Sigmoid colon (tissue), 7 donors: Measurements from ENCODE around the gene TBCK. TPM values are rescaled to one million over a fixed set of nuclear protein-coding genes. Genes with fewer than 3 reads are reported as not detected.
A peak's percentile ranks its signal among the peaks of the same experiment; 100 is the strongest.

Experiments used
- DNase-seq: peaks from one replicate; pipeline ENCODE4 v3.0.0-alpha.2; 2019
- H3K27ac ChIP-seq, 4 donors: fragments of 200-600 bp; sonication (generic); one replicate each; pipeline ENCODE4 v1.5.1; 2016 to 2019; ENCODE audit warnings: mild to moderate bottlenecking in 1 of 4
- H3K27me3 ChIP-seq, 3 donors: fragments of 200-600 bp; sonication (generic); one replicate each; pipeline ENCODE4 v1.5.1; 2019; ENCODE audit warnings: mild to moderate bottlenecking in 1 of 3
- H3K36me3 ChIP-seq, 4 donors: fragments of 200-600 bp; sonication (generic); one replicate each; pipeline ENCODE4 v1.5.1; 2016 to 2019
- H3K4me1 ChIP-seq, 4 donors: fragments of 200-600 bp; sonication (generic); one replicate each; pipeline ENCODE4 v1.5.1; 2017 to 2019
- H3K4me3 ChIP-seq, 4 donors: fragments of 200-600 bp; sonication (generic); one replicate each; pipeline ENCODE4 v1.5.1; 2017 to 2019; ENCODE audit warnings: mild to moderate bottlenecking in 2 of 4, moderate library complexity in 1 of 4
- H3K9me3 ChIP-seq, 4 donors: fragments of 200-600 bp in 3 of 4; sonication (generic) in 3 of 4; one replicate each; pipeline versions ENCODE4 v1.5.1 to v1.6.1; 2013 to 2019
- EP300 ChIP-seq, 4 donors: sonication (generic); formaldehyde crosslinking; IDR thresholded peaks; one replicate each; pipeline ENCODE4 v1.6.1; 2017; ENCODE audit warnings: antibody characterized with exemption in 4 of 4
- POLR2A ChIP-seq, 2 donors: fragments of 450-650 bp; IDR thresholded peaks; one replicate each; pipeline ENCODE4 v1.6.1; 2016; ENCODE audit warnings: antibody characterized with exemption in 2 of 2, mild to moderate bottlenecking in 2 of 2, moderate library complexity in 2 of 2
- POLR2AphosphoS5 ChIP-seq, 4 donors: sonication (generic); formaldehyde crosslinking; IDR thresholded peaks; one replicate each; pipeline ENCODE4 v1.6.1; 2017; ENCODE audit warnings: antibody characterized with exemption in 4 of 4
- WGBS, 2 donors: extraction: QIAGEN DNeasy Blood & Tissue Kit; methylation state at CpG; one replicate each; pipeline ENCODE4 v1.1.7; 2013; 5-methylcytosine and 5-hydroxymethylcytosine counted together
- intact Hi-C: fragments of 100-400 bp; cut with DNase I; formaldehyde crosslinking; loops from one replicate; pipeline ENCODE4 v1.15.1; 2023
- polyA plus RNA-seq, 3 donors: library from polyadenylated mRNA; stranded (reverse); fragments of 200-250 nt; gene quantifications; one replicate each; pipeline ENCODE4 v1.2.3, GENCODE V29; 2013
- total RNA-seq, 4 donors: library from RNA; depleted of rRNA; stranded (reverse); fragments of >200 nt; gene quantifications; one replicate each; pipeline ENCODE4 v1.1.0, GENCODE V29; 2016
- TF ChIP-seq, protein P1 (sequence below), 4 experiments: fragments of 450-650 bp in 3 of 4; fragments of 200-600 bp in 1 of 4; IDR thresholded peaks; one replicate each; pipeline ENCODE4 v1.5.1; 2016 to 2019; ENCODE audit warnings: antibody characterized with exemption in 4 of 4, mild to moderate bottlenecking in 3 of 4, moderate library complexity in 2 of 4
- donor health status: healthy with polysubstance abuse.
- donor health status: Bipolar disorder and iron deficiency.
- donor health status: healthy.

TBCK gene
- total and polyA plus RNA-seq, 7 donors = 4.8 to 43.5 (median 26.3) TPM

DNA sequence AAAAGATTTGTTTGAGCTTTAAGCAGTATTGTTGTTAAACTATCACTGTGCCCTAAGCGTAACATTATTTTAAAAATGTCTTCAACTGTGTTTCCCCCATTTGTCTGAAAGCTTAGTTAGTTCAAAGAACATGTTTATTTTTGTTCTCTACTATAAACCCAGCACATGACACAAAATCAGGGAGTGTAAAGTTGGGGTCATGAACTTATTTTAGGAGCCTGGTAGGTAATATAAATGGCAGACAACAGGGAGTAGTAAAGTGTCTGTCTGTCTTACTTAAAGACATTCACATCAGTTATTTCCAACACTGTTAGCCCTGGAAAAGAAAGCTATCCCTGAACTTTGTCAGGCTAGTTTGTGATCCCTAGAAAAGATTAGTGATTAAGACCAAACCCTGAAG is 4.2 kb upstream of the TBCK start:
- no peaks in the 10 kb centered on the region for H3K27me3 ChIP-seq
- peaks cover 0 to 9% (median 0%) of the 10 kb centered on the region in 4 donors for H3K36me3 ChIP-seq
- TF ChIP-seq EP300 (IDR thresholded peaks at IDR 0.05) = no peak
- TF ChIP-seq POLR2A (IDR thresholded peaks at IDR 0.05) = no peak
- TF ChIP-seq, protein P1, sequence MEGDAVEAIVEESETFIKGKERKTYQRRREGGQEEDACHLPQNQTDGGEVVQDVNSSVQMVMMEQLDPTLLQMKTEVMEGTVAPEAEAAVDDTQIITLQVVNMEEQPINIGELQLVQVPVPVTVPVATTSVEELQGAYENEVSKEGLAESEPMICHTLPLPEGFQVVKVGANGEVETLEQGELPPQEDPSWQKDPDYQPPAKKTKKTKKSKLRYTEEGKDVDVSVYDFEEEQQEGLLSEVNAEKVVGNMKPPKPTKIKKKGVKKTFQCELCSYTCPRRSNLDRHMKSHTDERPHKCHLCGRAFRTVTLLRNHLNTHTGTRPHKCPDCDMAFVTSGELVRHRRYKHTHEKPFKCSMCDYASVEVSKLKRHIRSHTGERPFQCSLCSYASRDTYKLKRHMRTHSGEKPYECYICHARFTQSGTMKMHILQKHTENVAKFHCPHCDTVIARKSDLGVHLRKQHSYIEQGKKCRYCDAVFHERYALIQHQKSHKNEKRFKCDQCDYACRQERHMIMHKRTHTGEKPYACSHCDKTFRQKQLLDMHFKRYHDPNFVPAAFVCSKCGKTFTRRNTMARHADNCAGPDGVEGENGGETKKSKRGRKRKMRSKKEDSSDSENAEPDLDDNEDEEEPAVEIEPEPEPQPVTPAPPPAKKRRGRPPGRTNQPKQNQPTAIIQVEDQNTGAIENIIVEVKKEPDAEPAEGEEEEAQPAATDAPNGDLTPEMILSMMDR (IDR thresholded peaks at IDR 0.05) = no peak
- TF ChIP-seq POLR2AphosphoS5 (IDR thresholded peaks at IDR 0.05) = no peak
- peaks cover 0 to 32% (median 20%) of the 10 kb centered on the region in 4 donors for H3K4me1 ChIP-seq
- H3K9me3 ChIP-seq = no peaks in the 10 kb centered on the region
- no peak for DNase-seq
- intact Hi-C loops = no loop called here
- H3K27ac ChIP-seq = no peak overlapping the region
- no peak overlapping the region for H3K4me3 ChIP-seq
- WGBS, 2 donors = 97 to 100% methylated on average over 1 of the region's 1 CpG

DNA sequence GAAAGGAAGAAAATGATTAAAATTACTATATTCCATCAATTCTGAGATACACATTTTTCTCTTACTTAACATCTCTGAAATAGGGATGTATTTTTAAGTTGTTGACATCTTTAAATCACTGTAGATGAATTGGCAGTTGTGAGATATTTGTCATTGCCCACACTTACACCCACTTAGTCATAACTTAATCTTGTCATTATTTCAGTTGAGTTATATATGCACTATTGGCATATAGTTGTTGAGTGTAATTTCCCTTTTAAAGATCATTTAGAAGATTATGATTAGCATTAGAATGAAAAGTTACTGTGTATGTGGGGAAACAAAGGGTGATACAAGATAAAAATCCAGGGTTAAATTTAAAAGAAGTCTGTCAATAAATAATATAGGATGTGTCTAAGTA is 2.5 kb upstream of the TBCK start:
- Histone ChIP-seq H3K4me1 (peaks cover 0 to 43% (median 30%) of the 10 kb centered on the region in 4 donors), H3K9me3 (no peaks in the 10 kb centered on the region), H3K4me3 (no peak overlapping the region), H3K27ac (no peak overlapping the region), H3K36me3 (peaks cover 0 to 4% (median 0%) of the 10 kb centered on the region in 4 donors), H3K27me3 (no peaks in the 10 kb centered on the region)
- intact Hi-C loops = loop anchor here (10.0 kb wide), 1 partner anchor 1396 kb away; no protein-coding TSS in a partner anchor
- no peak for DNase-seq
- no peak for TF ChIP-seq POLR2A (IDR thresholded peaks at IDR 0.05)
- TF ChIP-seq, protein P1 (IDR thresholded peaks at IDR 0.05) = no peak
- TF ChIP-seq POLR2AphosphoS5 (IDR thresholded peaks at IDR 0.05) = no peak
- TF ChIP-seq EP300 (IDR thresholded peaks at IDR 0.05) = no peak

- Histone ChIP-seq H3K27me3 (no peaks in the 10 kb centered on the region), H3K4me1 (peaks cover 0 to 43% (median 30%) of the 10 kb centered on the region in 4 donors), H3K27ac (peak overlapping the region in 1 of 4 donors; percentile 99), H3K4me3 (peak overlapping the region in 2 of 4 donors; percentile 73 to 97), H3K36me3 (peaks cover 0 to 4% (median 0%) of the 10 kb centered on the region in 4 donors), H3K9me3 (no peaks in the 10 kb centered on the region)
- intact Hi-C loops = loop anchor here (10.0 kb wide), 1 partner anchor 1397 kb away; no protein-coding TSS in a partner anchor
- TF ChIP-seq POLR2AphosphoS5 (IDR thresholded peaks at IDR 0.05) = no peak
- TF ChIP-seq, protein P1 (IDR thresholded peaks at IDR 0.05) = no peak
- no peak for TF ChIP-seq EP300 (IDR thresholded peaks at IDR 0.05)
- TF ChIP-seq POLR2A (IDR thresholded peaks at IDR 0.05) = no peak
- DNase-seq = no peak
- WGBS, 2 donors = 68 to 89% methylated on average over 1 of the region's 1 CpG
Observed at GRCh38 chr4:106317815-106318214, 1.8 kb upstream of the TBCK start.

DNA sequence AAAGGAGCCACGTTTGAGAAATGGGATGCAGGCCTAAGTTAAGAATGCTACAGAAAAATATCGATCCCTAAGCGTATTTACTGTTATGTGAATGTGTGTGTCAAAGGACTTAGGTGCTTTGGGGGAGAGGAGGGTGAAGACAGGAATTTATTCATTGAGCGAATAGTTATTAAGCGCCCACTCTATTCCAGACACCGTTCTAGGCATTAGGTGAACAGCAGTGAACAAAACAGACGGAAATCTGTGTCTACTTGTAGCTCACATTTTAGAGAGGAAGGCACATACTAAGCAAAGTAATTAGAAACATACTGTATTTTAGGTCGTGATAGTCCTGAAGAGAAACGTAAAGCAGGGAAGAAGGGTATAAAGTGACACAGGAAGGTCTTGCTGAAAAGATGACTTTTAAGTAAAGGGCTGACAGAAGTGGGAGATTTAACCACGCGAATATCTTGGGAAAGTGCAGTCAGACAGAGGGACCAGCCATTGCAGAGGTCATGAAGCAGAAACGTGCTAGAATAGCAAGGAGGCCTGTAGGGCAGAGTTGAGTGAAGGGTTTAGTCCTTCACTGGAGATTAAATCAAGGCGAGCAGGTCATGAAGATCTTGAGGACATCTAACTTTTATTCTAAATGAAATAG is 882 bp upstream of the TBCK start:
- no peak for DNase-seq
- Histone ChIP-seq H3K27me3 (no peaks in the 10 kb centered on the region), H3K4me1 (peaks cover 0 to 43% (median 30%) of the 10 kb centered on the region in 4 donors), H3K27ac (peak overlapping the region; percentile 92 to 99 (median 94)), H3K4me3 (peak overlapping the region; percentile 73 to 97 (median 87)), H3K36me3 (peaks cover 0 to 4% (median 0%) of the 10 kb centered on the region in 4 donors), H3K9me3 (no peaks in the 10 kb centered on the region)
- 2 to 3% methylated on average over 13 of the region's 13 CpGs for WGBS, 2 donors
- TF ChIP-seq POLR2AphosphoS5 (IDR thresholded peaks at IDR 0.05) (no peak), EP300 (IDR thresholded peaks at IDR 0.05) (no peak), POLR2A (IDR thresholded peaks at IDR 0.05) (no peak)
- TF ChIP-seq, protein P1 (IDR thresholded peaks at IDR 0.05) = no peak
- intact Hi-C loops = loop anchor here (10.0 kb wide), 1 partner anchor 1398 kb away; no protein-coding TSS in a partner anchor
